Measurements from ENCODE around the gene HOXA11.

DNA sequence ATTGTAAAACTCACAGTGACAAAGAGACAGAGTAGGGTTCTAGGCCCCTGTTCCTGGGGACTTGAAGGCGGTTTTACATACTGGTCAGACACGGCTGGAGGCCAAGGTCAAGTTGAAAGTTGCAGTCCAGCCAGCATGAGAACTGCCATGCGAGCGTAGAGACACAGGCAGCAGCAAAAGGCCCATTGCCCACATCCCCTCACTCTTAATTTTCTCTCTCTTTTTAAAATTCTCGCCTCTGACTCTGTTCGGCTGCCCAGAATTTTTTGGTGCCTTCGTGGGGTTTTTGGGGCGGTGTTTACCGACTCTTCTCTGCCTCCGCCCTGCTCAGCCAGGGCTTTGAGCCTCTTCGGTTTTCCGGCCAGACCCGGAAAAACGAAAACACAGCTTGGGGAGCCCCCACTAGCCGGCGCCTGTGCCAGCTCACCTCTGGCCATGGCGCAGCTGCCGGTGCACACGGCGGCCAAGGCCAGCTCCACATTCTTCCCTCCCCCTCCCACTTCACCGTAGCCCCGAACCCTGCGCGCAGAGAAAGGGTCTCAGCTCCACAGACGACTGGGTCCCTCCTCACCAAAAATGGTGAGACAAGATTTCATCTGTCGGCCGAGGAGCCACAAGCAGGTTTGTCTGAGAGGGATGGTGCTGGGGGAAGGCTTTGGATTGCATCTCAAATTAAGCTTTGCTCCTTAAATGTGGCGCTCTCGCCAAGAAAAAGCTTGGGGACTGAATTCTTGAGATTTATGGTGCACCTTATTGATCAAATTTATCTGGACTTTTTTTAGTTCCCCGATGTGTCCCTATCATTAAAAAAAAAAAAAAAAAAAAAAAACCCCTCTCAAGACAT, 17.2 kb upstream of the HOXA11 start:
- TF ChIP-seq, protein P1, sequence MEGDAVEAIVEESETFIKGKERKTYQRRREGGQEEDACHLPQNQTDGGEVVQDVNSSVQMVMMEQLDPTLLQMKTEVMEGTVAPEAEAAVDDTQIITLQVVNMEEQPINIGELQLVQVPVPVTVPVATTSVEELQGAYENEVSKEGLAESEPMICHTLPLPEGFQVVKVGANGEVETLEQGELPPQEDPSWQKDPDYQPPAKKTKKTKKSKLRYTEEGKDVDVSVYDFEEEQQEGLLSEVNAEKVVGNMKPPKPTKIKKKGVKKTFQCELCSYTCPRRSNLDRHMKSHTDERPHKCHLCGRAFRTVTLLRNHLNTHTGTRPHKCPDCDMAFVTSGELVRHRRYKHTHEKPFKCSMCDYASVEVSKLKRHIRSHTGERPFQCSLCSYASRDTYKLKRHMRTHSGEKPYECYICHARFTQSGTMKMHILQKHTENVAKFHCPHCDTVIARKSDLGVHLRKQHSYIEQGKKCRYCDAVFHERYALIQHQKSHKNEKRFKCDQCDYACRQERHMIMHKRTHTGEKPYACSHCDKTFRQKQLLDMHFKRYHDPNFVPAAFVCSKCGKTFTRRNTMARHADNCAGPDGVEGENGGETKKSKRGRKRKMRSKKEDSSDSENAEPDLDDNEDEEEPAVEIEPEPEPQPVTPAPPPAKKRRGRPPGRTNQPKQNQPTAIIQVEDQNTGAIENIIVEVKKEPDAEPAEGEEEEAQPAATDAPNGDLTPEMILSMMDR (IDR thresholded peaks at IDR 0.05; ENCODE audit: low read depth, low read length, poor library complexity, severe bottlenecking), result no peak
- no peak for TF ChIP-seq EZH2phosphoT487 (IDR thresholded peaks at IDR 0.05; ENCODE audit: borderline replicate concordance, low read length)

Data from DOHH2 (cell line).